ENCODE data around the gene KRT27.

- TF ChIP-seq CTCF (IDR thresholded peaks at IDR 0.05; ENCODE audit: extremely low read depth in 1 of 2, insufficient read depth in 1 of 2, low read depth in 1 of 2, low read length in 2 of 2), result no peak
- no peak for TF ChIP-seq POLR2A (IDR thresholded peaks at IDR 0.05; ENCODE audit: low read depth, low read length)
- no peak for TF ChIP-seq EZH2 (IDR thresholded peaks at IDR 0.05; ENCODE audit: borderline replicate concordance, low read depth, low read length, severe bottlenecking)
Observed at GRCh38 chr17:40791111-40791510, 8.8 kb upstream of the KRT27 start.
